OCI-LY7 (cell line): ENCODE measurements around the gene SDE2.

ENCODE experiments used
- CTCF ChIP-seq: fragments of 200-600 bp; sonication (generic); conservative IDR thresholded peaks from 2 replicates; pipeline ENCODE4 v1.5.1; 2014; ENCODE audit warnings: mild to moderate bottlenecking, antibody characterized with exemption, low read length, moderate library complexity, mixed read lengths
- EZH2phosphoT487 ChIP-seq: fragments of 200-600 bp; sonication (generic); IDR thresholded peaks from 2 replicates; pipeline ENCODE4 v1.6.1; 2018; ENCODE audit warnings: low read depth, borderline replicate concordance, mild to moderate bottlenecking, mixed run types, antibody characterized with exemption, low read length, moderate library complexity, mixed read lengths

DNA sequence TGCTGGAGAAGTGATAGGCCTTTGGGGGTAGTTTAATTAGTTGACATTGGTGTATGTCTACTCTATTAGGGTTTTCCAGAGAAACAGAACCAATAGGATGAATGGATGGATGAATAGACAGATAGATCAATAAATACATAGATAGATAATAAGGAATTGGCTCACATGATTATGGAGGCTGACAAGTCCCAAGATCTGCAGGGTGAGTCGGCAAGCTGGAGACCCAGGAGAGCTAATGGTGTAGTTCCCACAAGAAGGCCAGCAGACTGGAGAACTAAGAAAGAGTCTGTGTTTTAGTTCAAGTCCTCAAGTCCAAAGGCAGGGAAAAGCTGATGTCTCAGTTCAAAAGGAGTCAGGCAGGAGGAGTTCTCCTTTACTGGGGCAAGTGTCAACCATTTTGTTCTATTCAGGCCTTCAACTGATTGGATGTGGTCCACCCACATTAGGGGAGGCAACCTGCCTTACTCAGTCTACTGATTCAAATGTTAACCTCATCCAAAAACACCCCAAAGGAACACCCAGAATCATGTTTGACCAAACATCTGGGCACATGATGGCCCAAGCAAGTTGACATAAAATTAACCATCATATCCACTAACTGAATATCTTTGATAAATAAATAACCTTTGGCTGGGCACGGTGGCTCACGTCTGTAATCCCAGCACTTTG, 4.5 kb upstream of the SDE2 start:
- no peak for TF ChIP-seq CTCF
- TF ChIP-seq EZH2phosphoT487 = no peak
